ENCODE measurements around the gene MED13L.

- TF ChIP-seq CEBPB (IDR thresholded peaks at IDR 0.05; ENCODE audit: low read depth, low read length) (no peak), CTCF (IDR thresholded peaks at IDR 0.05; ENCODE audit: control extremely low read depth in 1 of 3, insufficient read depth in 1 of 3, low read depth in 1 of 3, low read length in 3 of 3) (no peak), RFX5 (IDR thresholded peaks at IDR 0.05; ENCODE audit: borderline replicate concordance, low read depth, low read length) (no peak), POLR2A (IDR thresholded peaks at IDR 0.05; ENCODE audit: control extremely low read depth in 1 of 2, low read depth in 2 of 2, low read length in 2 of 2) (no peak), EP300 (IDR thresholded peaks at IDR 0.05; ENCODE audit: borderline replicate concordance in 1 of 2, low read depth in 2 of 2, low read length in 2 of 2) (no peak), RXRA (IDR thresholded peaks at IDR 0.05; ENCODE audit: insufficient read depth, low read depth, low read length) (no peak), TBP (IDR thresholded peaks at IDR 0.05; ENCODE audit: low read depth, low read length) (no peak), JUND (IDR thresholded peaks at IDR 0.05; ENCODE audit: low read length) (no peak), YY1 (IDR thresholded peaks at IDR 0.05; ENCODE audit: low read depth, low read length) (no peak), SP1 (IDR thresholded peaks at IDR 0.05; ENCODE audit: low read depth, low read length) (no peak), TAF7 (optimal IDR thresholded peaks at IDR 0.05; ENCODE audit: borderline replicate concordance, low read depth, low read length) (no peak), SIRT6 (IDR thresholded peaks at IDR 0.05; ENCODE audit: low read length) (no peak), HDAC6 (IDR thresholded peaks at IDR 0.05; ENCODE audit: low read depth, low read length) (no peak)
Observed at GRCh38 chr12:115993737-115994136, 283.8 kb downstream of the MED13L start.
